NB4 (cell line): ENCODE data around the gene RABEP2.

Source experiments
- MYC ChIP-seq: IDR thresholded peaks from 2 replicates; pipeline ENCODE4 v1.6.1; 2011; ENCODE audit warnings: low read depth, low read length
- POLR2A ChIP-seq: IDR thresholded peaks from 2 replicates; pipeline ENCODE4 v1.6.1; 2011; ENCODE audit warnings: mild to moderate bottlenecking; ENCODE audit not compliant: insufficient read length; ENCODE audit errors: extremely low read depth
- TF ChIP-seq, protein P1 (sequence below): IDR thresholded peaks from one replicate; pipeline ENCODE4 v1.5.1; 2012; ENCODE audit warnings: low read depth, low read length
- TF ChIP-seq, protein P2 (sequence below): IDR thresholded peaks from 2 replicates; pipeline ENCODE4 v1.6.1; 2011; ENCODE audit warnings: low read depth, low read length

DNA sequence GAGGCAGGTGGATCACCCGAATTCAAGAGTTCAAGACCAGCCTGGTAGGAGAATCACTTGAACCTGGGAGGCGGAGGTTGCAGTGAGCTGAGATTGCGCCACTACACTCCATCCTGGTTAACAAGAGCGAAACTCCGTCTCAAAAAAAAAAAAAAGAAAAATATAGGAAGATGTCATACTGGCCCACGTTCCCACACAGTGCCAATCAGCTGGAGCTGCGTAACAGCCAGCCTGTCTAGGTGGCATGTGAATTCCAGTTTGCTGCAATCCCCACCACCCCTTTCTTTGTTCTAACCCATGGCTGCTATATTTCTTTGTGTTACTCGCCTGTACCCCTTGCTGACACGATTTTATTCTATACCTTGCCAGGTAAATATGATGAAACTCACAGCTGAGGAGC, 33.2 kb upstream of the RABEP2 start:
- TF ChIP-seq, protein P1, sequence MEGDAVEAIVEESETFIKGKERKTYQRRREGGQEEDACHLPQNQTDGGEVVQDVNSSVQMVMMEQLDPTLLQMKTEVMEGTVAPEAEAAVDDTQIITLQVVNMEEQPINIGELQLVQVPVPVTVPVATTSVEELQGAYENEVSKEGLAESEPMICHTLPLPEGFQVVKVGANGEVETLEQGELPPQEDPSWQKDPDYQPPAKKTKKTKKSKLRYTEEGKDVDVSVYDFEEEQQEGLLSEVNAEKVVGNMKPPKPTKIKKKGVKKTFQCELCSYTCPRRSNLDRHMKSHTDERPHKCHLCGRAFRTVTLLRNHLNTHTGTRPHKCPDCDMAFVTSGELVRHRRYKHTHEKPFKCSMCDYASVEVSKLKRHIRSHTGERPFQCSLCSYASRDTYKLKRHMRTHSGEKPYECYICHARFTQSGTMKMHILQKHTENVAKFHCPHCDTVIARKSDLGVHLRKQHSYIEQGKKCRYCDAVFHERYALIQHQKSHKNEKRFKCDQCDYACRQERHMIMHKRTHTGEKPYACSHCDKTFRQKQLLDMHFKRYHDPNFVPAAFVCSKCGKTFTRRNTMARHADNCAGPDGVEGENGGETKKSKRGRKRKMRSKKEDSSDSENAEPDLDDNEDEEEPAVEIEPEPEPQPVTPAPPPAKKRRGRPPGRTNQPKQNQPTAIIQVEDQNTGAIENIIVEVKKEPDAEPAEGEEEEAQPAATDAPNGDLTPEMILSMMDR = no peak
- TF ChIP-seq POLR2A (no peak), MYC (no peak)
- TF ChIP-seq, protein P2, sequence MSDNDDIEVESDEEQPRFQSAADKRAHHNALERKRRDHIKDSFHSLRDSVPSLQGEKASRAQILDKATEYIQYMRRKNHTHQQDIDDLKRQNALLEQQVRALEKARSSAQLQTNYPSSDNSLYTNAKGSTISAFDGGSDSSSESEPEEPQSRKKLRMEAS = no peak
